ENCODE measurements around the gene SLC6A13. TPM values are rescaled to one million over a fixed set of nuclear protein-coding genes. Genes with fewer than 3 reads are reported as not detected.

SLC6A13 gene
- total and polyA plus RNA-seq, 2 donors (not counting 3 experiments of a cell fraction or from before 2014, with no cell fraction given): 0.14 TPM; not detected in 1

DNA sequence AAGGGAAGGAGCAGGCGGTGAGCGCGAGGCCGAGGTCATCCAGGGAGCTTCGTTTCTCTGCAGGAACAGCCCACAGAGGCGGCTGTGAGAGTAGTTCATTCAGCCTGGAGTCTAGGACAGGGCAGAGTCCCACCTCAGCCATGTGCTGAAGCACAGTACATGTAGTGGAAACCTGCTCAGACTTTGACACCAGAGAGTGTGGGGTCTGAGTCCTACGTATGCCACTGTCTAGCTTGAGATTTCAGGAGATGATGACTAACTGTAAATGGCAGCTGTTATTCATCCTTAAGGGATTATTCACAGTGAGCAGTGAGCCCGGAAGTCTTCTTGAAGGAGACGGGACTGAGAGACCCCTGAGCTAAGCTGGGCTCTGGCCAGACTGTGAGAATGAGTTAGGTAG lies 938 bp upstream of the SLC6A13 start:
- intact Hi-C loops (cut with micrococcal nuclease): no loop called here
- dilution Hi-C loops (cut with MboI; ENCODE audit: extremely low pct_ligation_motif_present, low sequenced_read_pairs): no loop called here
- H3K9ac ChIP-seq (replicated peaks; ENCODE audit: extremely low read depth, insufficient read depth, low read length): no peak overlapping the region
- no peak overlapping the region for H3K4me3 ChIP-seq (replicated peaks in 1 of 3; ENCODE audit: insufficient read depth in 1 of 3, low read depth in 1 of 3, low read length in 3 of 3)
- H3K36me3 ChIP-seq (ENCODE audit: control insufficient read depth in 2 of 2, extremely low read depth in 1 of 2, insufficient read depth in 2 of 2, low read length in 2 of 2): no peaks in the 10 kb centered on the region
- no TSS peak for BruUV-seq (replicated peaks)
- H3K4me1 ChIP-seq (ENCODE audit: control insufficient read depth, extremely low read depth, insufficient read depth, low read length): no peaks in the 10 kb centered on the region
- H3K4me2 ChIP-seq (ENCODE audit: insufficient read depth, low read length): no peak overlapping the region
- no peaks in the 10 kb centered on the region for H3K79me2 ChIP-seq (ENCODE audit: control insufficient read depth, insufficient read depth, low read length)
- FAIRE-seq (no peak), DNase-seq (ENCODE audit: low read depth, low spot score) (no peak)
- no peaks in the 10 kb centered on the region for H4K20me1 ChIP-seq (replicated peaks; ENCODE audit: control insufficient read depth, extremely low read depth, insufficient read depth, low read length)
- H3K9me1 ChIP-seq (replicated peaks; ENCODE audit: control insufficient read depth, extremely low read depth, insufficient read depth, low read length): no peaks in the 10 kb centered on the region
- no peak overlapping the region for H3K27ac ChIP-seq (ENCODE audit: insufficient read depth, low read depth, low read length)
- CTCF ChIA-PET: interaction anchor here (0.6 to 1.3 kb wide), 2 partner anchors 22 to 138 kb away, joined by 3 read pairs; no protein-coding TSS in a partner anchor
- H2AFZ ChIP-seq (ENCODE audit: low read depth, low read length): no peak overlapping the region
- H3K27me3 ChIP-seq (ENCODE audit: control insufficient read depth in 2 of 2, insufficient read depth in 2 of 2, low read length in 2 of 2): peaks cover 2 to 12% of the 10 kb centered on the region in 2 experiments
- no peak for TF ChIP-seq EZH2 (IDR thresholded peaks at IDR 0.05; ENCODE audit: borderline replicate concordance, low read depth, low read length, severe bottlenecking)
- no peaks in the 10 kb centered on the region for H3K9me3 ChIP-seq (replicated peaks; ENCODE audit: control insufficient read depth, insufficient read depth, low read length)
- POLR2A ChIA-PET: no interaction called here

DNA sequence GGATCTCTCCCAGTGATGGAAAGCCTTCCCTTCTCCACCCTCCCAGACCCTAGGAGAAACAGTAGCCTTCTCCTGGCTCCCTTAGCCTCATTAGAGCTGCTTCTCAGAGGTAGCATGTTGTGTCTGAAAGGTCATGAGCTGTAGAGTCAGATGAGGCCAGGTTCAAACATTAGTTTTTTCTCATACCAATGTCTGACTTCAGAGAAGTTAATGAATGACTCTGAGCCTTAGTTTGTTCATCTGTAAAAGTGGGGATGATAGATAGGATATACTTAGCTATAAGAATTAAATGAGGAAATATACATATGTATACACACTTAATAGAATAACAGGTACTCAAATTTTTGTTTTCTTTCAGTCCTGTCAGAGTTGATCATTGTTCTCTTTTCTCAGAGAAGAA lies 523 bp downstream of the SLC6A13 start:
- ChIA-PET CTCF (no interaction called here), POLR2A (no interaction called here)
- Histone ChIP-seq H3K9ac (replicated peaks; ENCODE audit: extremely low read depth, insufficient read depth, low read length) (no peak overlapping the region), H3K4me1 (ENCODE audit: control insufficient read depth, extremely low read depth, insufficient read depth, low read length) (no peaks in the 10 kb centered on the region), H3K9me1 (replicated peaks; ENCODE audit: control insufficient read depth, extremely low read depth, insufficient read depth, low read length) (no peaks in the 10 kb centered on the region), H3K4me3 (replicated peaks in 1 of 3; ENCODE audit: insufficient read depth in 1 of 3, low read depth in 1 of 3, low read length in 3 of 3) (no peak overlapping the region), H3K9me3 (replicated peaks; ENCODE audit: control insufficient read depth, insufficient read depth, low read length) (no peaks in the 10 kb centered on the region), H4K20me1 (replicated peaks; ENCODE audit: control insufficient read depth, extremely low read depth, insufficient read depth, low read length) (no peaks in the 10 kb centered on the region), H3K27ac (ENCODE audit: insufficient read depth, low read depth, low read length) (no peak overlapping the region), H3K27me3 (ENCODE audit: control insufficient read depth in 2 of 2, insufficient read depth in 2 of 2, low read length in 2 of 2) (peaks cover 4 to 13% of the 10 kb centered on the region in 2 experiments), H3K79me2 (ENCODE audit: control insufficient read depth, insufficient read depth, low read length) (no peaks in the 10 kb centered on the region), H2AFZ (ENCODE audit: low read depth, low read length) (no peak overlapping the region), H3K36me3 (ENCODE audit: control insufficient read depth in 2 of 2, extremely low read depth in 1 of 2, insufficient read depth in 2 of 2, low read length in 2 of 2) (no peaks in the 10 kb centered on the region), H3K4me2 (ENCODE audit: insufficient read depth, low read length) (no peak overlapping the region)
- FAIRE-seq (no peak), DNase-seq (ENCODE audit: low read depth, low spot score) (no peak)
- no TSS peak for BruUV-seq (replicated peaks)
- TF ChIP-seq, protein P1, sequence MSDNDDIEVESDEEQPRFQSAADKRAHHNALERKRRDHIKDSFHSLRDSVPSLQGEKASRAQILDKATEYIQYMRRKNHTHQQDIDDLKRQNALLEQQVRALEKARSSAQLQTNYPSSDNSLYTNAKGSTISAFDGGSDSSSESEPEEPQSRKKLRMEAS (IDR thresholded peaks at IDR 0.05; ENCODE audit: insufficient read depth, insufficient read length): no peak
- TF ChIP-seq, protein P2, sequence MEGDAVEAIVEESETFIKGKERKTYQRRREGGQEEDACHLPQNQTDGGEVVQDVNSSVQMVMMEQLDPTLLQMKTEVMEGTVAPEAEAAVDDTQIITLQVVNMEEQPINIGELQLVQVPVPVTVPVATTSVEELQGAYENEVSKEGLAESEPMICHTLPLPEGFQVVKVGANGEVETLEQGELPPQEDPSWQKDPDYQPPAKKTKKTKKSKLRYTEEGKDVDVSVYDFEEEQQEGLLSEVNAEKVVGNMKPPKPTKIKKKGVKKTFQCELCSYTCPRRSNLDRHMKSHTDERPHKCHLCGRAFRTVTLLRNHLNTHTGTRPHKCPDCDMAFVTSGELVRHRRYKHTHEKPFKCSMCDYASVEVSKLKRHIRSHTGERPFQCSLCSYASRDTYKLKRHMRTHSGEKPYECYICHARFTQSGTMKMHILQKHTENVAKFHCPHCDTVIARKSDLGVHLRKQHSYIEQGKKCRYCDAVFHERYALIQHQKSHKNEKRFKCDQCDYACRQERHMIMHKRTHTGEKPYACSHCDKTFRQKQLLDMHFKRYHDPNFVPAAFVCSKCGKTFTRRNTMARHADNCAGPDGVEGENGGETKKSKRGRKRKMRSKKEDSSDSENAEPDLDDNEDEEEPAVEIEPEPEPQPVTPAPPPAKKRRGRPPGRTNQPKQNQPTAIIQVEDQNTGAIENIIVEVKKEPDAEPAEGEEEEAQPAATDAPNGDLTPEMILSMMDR (IDR thresholded peaks at IDR 0.05; ENCODE audit: extremely low read depth in 1 of 2, insufficient read depth in 1 of 2, low read depth in 1 of 2, low read length in 2 of 2): no peak
- TF ChIP-seq POLR2A (IDR thresholded peaks at IDR 0.05; ENCODE audit: low read depth, low read length) (no peak), MYC (IDR thresholded peaks at IDR 0.05; ENCODE audit: low read depth, low read length) (no peak), JUN (IDR thresholded peaks at IDR 0.05; ENCODE audit: borderline replicate concordance, insufficient read depth, insufficient read length, low read depth) (no peak), GATA2 (IDR thresholded peaks at IDR 0.05; ENCODE audit: insufficient read depth, insufficient read length, low read depth, low read length) (no peak), EZH2 (IDR thresholded peaks at IDR 0.05; ENCODE audit: borderline replicate concordance, low read depth, low read length, severe bottlenecking) (no peak), POLR2AphosphoS5 (IDR thresholded peaks at IDR 0.05; ENCODE audit: insufficient read depth, low read depth, low read length) (no peak), FOS (IDR thresholded peaks at IDR 0.05; ENCODE audit: borderline replicate concordance, insufficient read depth, low read length) (no peak)
- dilution Hi-C loops (cut with MboI; ENCODE audit: extremely low pct_ligation_motif_present, low sequenced_read_pairs) (no loop called here), intact Hi-C loops (cut with micrococcal nuclease) (no loop called here)

Data from endothelial cell of umbilical vein (primary cell).